ENCODE measurements around the gene RIMKLA.

Gene RIMKLA, protein sequence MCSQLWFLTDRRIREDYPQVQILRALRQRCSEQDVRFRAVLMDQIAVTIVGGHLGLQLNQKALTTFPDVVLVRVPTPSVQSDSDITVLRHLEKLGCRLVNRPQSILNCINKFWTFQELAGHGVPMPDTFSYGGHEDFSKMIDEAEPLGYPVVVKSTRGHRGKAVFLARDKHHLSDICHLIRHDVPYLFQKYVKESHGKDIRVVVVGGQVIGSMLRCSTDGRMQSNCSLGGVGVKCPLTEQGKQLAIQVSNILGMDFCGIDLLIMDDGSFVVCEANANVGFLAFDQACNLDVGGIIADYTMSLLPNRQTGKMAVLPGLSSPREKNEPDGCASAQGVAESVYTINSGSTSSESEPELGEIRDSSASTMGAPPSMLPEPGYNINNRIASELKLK

GRCh38 chr1:42380586-42381279, at the start of gene RIMKLA:
RIMKLA (plus strand) TSS chr1:42380792; CDS start chr1:42380935, 143 bp downstream.
- no peak for DNase-seq (ENCODE audit: low read depth)

DNA sequence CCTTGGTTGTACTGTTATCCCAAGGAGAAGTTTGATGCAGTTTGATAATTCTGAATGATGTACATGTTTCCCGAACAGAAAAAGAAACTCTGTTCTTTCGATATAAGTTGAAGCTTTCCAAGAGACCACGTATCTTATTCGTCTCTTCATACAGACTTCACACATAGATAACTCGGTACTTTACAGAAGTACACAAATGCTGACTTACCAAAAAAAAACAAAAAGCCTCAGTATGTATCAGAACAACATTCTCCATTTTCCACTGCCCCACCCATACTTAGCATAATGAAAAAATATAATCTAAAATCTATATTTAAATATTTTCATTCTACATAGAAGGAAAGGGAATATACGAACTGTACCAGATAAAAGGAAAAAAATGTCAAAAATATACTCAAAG, 47.7 kb upstream of the RIMKLA start:
- DNase-seq (ENCODE audit: low read depth): no peak

DNA sequence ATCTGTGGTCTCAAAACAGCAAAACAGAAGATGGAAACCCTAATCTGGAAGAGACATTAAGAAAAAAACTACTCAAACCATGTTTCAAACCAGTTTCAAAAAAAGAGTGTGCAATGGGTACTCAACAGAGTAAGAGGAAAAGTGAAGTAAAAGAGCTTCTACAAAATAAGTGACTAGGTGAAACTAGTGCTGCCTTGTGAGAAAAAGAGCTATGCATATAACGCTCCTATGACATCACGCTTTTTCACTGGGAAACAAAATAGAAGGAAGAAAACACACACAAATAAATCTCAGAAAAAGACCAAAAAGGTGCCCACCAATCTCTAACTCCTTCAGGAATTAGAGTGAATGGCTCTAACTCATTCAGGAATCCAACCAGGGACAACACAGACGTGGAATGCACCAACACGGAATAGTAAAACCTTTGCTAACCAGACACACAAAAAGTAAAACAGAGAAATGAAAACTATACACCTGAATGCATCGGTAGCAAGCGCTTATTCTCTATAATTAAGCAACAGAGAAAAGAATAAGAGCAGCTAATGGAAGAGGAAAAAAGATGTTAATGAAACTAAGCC, 46.8 kb upstream of the RIMKLA start:
- no peak for DNase-seq (ENCODE audit: low read depth)

- DNase-seq (ENCODE audit: low read depth): no peak
Observed at GRCh38 chr1:42334240-42335049, 46.1 kb upstream of the RIMKLA start.

DNA sequence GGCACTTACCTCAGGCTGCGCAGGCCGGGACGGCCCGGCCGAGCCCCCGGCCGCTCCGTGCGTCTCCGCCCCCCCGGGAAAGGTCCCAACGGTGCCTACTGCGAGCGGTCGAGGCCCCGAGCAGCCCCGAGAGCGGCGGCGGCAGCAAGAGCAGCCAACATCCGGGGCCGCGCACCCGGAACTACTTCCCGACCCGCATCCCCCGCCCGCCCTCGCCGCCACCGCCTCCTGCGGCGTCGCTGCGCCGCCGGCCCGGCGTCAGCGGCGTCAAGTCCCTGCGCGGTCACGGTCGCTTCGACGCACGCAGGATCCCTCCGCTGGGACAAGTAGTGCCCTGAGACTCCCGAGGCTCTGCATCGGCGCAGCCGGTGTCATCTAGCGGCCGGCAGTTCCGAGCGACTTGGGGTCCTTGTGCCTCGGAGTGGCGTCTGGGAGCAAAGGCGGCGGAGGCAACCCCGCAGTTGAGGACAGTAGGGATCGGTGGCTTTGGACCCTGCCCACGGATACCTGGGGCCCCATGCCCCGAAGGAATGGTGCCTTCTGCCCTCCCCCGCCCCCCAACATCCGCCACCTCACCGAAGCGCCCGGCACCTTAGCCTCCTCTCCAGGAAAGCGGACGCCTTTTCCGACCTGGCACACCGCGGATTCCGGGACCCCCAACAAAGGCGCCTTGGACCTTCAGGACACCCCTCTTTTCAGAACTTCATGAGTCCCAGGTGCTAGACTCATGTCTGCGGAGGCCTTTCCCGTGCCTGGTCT, 45.4 kb upstream of the RIMKLA start, which contains the start of gene FOXJ3:
TSS of gene FOXJ3 (minus strand) at position 186 of the 759 bp plus-strand sequence. CDS start 24,142 bp downstream, outside the sequence.
- peak; percentile 81 for DNase-seq (ENCODE audit: low read depth)

DNA sequence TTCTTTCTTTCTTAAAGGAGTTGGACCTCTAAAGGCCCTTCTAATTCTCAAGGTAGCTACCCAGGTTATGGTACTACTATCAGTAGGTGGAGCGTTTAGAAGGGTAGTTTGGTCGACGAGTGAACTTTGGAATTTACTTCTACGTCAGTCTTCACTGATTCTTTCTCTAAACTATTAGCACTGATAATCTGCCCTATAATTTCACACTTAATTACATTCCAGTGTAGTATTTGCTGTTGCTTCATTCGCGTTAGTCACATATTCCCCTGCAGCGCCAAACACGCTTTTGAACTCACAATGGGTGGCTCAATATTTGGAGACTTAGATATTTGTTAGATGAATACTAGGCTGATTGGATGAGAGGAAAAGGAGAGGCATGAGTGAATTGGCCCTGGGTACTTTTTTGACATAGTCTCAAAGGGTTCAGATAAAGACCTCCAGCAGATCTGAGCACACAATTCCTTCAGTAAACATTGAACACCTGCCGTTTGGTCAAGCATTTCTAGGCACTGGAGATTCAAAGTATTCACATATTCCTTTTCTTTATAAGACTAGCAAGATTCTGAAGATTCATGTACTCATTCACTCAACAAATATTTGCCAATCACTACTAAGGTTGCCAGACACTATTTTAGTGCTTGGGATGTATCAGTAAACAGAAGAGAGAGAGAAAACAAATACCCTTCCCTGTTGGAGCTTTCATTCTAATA, 44.6 kb upstream of the RIMKLA start:
- DNase-seq (ENCODE audit: low read depth): no peak

DNA sequence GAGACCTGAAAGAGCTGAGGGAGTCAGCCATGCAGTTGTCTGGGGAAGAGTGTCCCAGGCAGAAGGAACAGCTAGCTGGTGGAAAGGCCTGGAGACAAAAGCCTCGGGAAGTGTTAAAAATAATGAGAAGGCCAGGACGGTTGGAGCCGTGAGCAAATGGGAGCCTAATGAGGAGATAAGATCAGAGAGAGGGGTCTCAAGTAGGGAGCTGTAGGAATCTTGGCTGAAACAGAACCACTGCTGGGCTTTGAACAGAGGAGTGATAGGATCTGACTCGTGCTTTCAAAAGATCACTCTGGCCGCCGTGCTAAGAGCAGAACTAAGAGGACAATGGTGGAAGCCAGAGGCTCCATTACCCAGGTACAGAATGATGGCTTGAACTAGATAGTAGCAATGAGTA, 43.6 kb upstream of the RIMKLA start:
- DNase-seq (ENCODE audit: low read depth): no peak

DNA sequence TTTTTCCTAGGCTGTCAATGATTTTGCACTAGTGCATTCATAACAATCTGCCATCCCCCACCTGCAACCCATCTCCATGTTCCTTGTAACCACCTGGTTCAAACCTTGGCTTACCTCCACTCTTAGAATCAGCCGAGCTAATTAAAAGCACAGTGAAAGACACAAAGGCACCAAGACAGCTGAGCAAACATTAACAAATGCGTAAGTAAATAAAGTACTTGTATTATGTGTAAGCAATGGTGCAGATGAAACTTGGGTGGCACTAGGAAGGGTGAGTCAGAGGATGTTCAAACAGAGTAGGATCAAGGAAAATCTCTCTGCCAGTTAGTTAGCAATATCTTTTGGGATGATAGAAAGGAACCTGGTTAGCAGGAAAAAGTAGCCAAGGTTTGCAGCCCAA, 40.5 kb upstream of the RIMKLA start:
- DNase-seq (ENCODE audit: low read depth): no peak

- no peak for DNase-seq (ENCODE audit: low read depth)
Observed at GRCh38 chr1:42340901-42341300, 39.7 kb upstream of the RIMKLA start.

- no peak for DNase-seq (ENCODE audit: low read depth)
Observed at GRCh38 chr1:42343049-42343448, 37.5 kb upstream of the RIMKLA start.

DNA sequence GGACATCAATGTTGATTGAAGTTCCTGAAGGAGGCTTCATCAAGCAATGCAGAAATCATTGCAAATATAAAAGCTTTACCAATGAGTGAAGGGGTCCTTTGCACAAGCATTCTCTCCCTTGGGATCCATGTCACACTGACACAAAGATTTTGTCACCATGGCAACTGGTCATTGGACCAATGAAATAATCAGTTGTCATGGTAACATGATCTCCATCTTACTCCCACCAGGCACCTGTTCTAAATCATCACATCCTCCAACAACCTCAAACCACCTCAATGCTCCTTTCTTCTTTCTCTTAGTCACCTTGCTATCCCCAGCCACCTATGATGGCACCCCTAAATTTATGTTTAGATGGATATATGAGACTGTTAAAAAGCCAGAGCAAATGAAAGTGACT, 32.1 kb upstream of the RIMKLA start:
- DNase-seq (ENCODE audit: low read depth): no peak

- no peak for DNase-seq (ENCODE audit: low read depth)
Observed at GRCh38 chr1:42350086-42350485, 30.5 kb upstream of the RIMKLA start.

DNA sequence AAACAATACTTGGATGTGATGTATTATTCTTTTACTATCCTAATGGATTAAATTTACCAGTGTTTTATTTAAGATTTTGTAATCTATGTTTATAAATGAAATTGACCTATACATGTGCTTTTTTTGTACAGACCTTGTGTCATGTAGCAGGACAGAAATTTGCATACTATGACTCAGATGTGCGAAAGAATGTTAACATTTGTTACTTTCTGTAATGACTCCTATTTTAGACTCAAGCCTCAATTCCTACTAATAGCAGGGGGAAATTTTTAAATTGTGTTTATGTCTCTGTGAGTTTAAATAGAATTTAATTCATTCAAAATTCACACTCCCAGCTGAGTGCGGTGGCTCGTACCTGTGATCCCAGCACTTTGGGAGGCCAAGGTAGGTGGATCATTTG, 21.8 kb upstream of the RIMKLA start:
- no peak for DNase-seq (ENCODE audit: low read depth)

DNA sequence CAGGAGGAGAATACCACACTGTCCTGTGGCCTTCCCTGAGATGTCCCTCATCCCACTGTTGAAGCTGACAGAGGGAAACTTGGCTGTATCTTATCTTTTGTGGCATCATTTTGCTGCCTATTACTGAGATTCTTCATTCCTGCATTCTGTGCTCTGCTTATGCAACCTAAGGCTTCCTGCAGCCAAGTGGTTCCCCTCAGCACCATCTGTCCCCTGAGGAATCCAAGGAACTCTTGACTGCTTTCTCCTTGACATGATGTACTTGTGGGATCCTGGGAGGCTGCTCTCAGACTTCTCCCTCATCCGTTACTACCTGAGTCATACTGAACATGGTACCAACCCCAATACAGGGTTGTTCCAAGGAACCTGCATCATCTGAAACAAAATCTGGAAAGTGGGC, 21.1 kb upstream of the RIMKLA start:
- no peak for DNase-seq (ENCODE audit: low read depth)

- no peak for DNase-seq (ENCODE audit: low read depth)
Observed at GRCh38 chr1:42364089-42364488, 16.5 kb upstream of the RIMKLA start.

- DNase-seq (ENCODE audit: low read depth): no peak
Observed at GRCh38 chr1:42364542-42364941, 16.1 kb upstream of the RIMKLA start.

- DNase-seq (ENCODE audit: low read depth): no peak
Observed at GRCh38 chr1:42365118-42365517, 15.5 kb upstream of the RIMKLA start.

DNA sequence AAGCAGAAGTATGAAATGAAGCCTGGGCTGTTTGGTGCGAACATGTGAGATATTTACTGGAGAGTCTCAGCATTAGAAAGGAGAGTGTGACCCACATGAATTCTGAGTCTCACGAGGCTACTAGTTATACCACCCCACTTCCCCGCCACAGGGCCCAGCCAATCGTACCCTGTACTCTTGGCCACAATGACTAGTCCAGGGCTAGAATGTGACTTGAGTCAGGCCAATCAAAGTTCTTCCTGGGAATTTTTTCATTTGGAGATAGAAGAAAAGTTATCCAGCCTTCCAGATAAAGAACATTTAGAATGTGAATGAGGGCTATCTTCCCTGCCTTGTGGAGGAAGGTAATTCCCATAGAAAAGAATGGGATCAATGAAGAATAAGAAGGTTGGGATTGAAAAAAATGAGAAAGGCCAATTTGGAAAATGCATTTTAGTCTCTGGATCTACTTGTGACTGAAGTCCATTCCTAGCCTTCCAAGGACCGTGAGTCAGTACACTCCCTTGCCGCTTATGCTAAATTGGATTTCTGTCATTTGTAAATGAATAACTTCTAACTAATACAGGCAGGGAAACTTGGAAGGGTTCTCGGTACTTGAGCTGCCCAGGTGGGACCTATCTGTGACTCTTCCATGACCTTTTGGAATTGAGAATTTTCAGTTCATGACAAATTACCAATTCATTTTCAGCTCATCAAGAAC, 12.3 kb upstream of the RIMKLA start:
- no peak for DNase-seq (ENCODE audit: low read depth)

DNA sequence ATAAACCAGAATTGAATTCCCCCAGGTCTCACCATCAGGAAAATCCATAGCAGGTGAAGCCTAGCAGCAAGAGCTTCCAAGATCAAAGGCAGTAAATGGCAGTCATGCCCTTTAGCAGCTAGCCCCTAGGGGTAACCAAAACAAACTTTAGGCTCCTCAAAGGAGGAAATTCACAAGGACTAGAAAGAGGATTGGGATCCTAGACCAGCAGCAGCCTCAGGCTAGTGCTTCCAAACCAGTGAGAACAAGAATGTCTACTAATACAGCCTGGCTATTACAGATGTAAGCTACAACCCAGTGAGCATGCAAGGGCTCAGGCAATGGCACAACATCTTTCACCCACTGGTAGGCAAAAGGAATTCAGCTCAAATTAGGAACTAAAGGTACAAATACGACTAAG, 11.1 kb upstream of the RIMKLA start:
- no peak for DNase-seq (ENCODE audit: low read depth)

DNA sequence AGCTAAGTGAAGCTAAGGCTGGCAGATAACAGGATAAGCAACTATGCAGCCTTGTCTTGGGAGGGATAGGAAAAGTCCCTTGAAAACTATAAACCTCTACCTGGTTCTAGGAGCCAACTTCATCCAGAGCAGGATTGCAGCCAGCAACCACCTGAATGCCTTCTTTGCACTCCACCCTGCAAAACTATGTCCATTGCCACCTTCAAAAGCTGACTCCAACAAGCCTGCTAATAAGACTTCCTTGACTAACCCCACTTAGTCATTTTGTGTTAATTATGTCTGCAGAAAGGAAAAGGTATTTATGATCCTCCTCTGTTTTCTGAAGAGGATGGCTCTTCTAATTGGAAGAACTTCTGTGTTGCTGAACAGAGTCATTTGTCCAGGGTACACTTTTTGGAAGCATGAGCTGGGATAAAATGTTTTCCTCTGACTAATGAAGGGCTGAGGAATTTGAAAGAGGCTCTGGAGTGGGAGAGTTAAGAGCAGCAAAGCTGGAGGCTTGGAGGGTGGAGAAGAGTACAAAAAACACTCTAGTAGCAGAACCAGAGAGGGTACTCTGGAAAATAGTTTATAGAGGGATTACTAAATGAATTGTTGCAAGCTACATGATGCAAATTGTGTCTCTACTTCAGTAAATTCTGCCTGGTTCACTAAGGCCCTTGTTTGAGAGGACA, 9.6 kb upstream of the RIMKLA start:
- DNase-seq (ENCODE audit: low read depth): no peak
